HG03280 (cell line): ENCODE results near the gene TPCN1.

ENCODE experiments used
- ATAC-seq: cut with Tn5 transposase; IDR thresholded peaks from one replicate; pipeline ENCODE4 v1.9.1; 2021; ENCODE audit warnings: mild to moderate bottlenecking, moderate library complexity; ENCODE audit not compliant: unreplicated experiment

TPCN1 gene

GRCh38 chr12:113278633-113279032 is 57.4 kb downstream of the TPCN1 start:
- ATAC-seq, result no peak

- ATAC-seq, result no peak
These were observed 63.5 kb downstream of the TPCN1 start for GRCh38 chr12:113284751-113285150.

GRCh38 chr12:113285679-113286610 is 64.7 kb downstream of the TPCN1 start:
- no peak for ATAC-seq

GRCh38 chr12:113286712-113287111 is 65.4 kb downstream of the TPCN1 start:
- no peak for ATAC-seq

GRCh38 chr12:113287146-113287898 is 66.1 kb downstream of the TPCN1 start:
- ATAC-seq, result no peak

- no peak for ATAC-seq
These were observed 66.6 kb downstream of the TPCN1 start for GRCh38 chr12:113287899-113288282.

GRCh38 chr12:113289361-113289760 is 68.1 kb downstream of the TPCN1 start:
- no peak for ATAC-seq

GRCh38 chr12:113290506-113290905 is 69.2 kb downstream of the TPCN1 start:
- no peak for ATAC-seq

- ATAC-seq, result no peak
These were observed 70.3 kb downstream of the TPCN1 start for GRCh38 chr12:113291586-113291985.

- ATAC-seq, result no peak
These were observed 70.8 kb downstream of the TPCN1 start for GRCh38 chr12:113292091-113292490.

GRCh38 chr12:113292547-113292946 is 71.3 kb downstream of the TPCN1 start:
- no peak for ATAC-seq

GRCh38 chr12:113293100-113293499 is 71.8 kb downstream of the TPCN1 start:
- ATAC-seq, result no peak

- no peak for ATAC-seq
These were observed 74.8 kb downstream of the TPCN1 start for GRCh38 chr12:113295886-113296556.

GRCh38 chr12:113296557-113297213 is 75.4 kb downstream of the TPCN1 start:
- no peak for ATAC-seq

GRCh38 chr12:113297214-113297587 is 75.9 kb downstream of the TPCN1 start:
- ATAC-seq, result no peak

GRCh38 chr12:113297621-113298471 is 76.6 kb downstream of the TPCN1 start:
- ATAC-seq, result no peak

- no peak for ATAC-seq
These were observed 77.2 kb downstream of the TPCN1 start for GRCh38 chr12:113298472-113298817.

- no peak for ATAC-seq
These were observed 77.7 kb downstream of the TPCN1 start for GRCh38 chr12:113298861-113299545.

- ATAC-seq, result no peak
These were observed 78.5 kb downstream of the TPCN1 start for GRCh38 chr12:113299619-113300237.
